GM12891 (cell line): ENCODE data around the gene HADH.

ENCODE experiments used
- PAX5 ChIP-seq: IDR thresholded peaks from 2 replicates; pipeline ENCODE4 v1.6.1; 2011; ENCODE audit warnings: low read length, moderate library complexity, mild to moderate bottlenecking; ENCODE audit not compliant: insufficient read depth, severe bottlenecking
- POLR2A ChIP-seq: IDR thresholded peaks from 2 replicates; pipeline ENCODE4 v1.6.1; 2011; ENCODE audit warnings: low read depth, low read length, control low read depth
- POLR2AphosphoS5 ChIP-seq: IDR thresholded peaks from 2 replicates; pipeline ENCODE4 v1.6.1; 2011; ENCODE audit warnings: low read depth, low read length, control low read depth
- POU2F2 ChIP-seq: IDR thresholded peaks from 2 replicates; pipeline ENCODE4 v1.6.1; 2011; ENCODE audit warnings: low read depth, mild to moderate bottlenecking, control low read depth, low read length, moderate library complexity
- SPI1 ChIP-seq: IDR thresholded peaks from 2 replicates; pipeline ENCODE4 v1.6.1; 2011; ENCODE audit warnings: low read depth, low read length, control low read depth
- TAF1 ChIP-seq: IDR thresholded peaks from 2 replicates; pipeline ENCODE4 v1.6.1; 2011; ENCODE audit warnings: low read depth, low read length, control low read depth

DNA sequence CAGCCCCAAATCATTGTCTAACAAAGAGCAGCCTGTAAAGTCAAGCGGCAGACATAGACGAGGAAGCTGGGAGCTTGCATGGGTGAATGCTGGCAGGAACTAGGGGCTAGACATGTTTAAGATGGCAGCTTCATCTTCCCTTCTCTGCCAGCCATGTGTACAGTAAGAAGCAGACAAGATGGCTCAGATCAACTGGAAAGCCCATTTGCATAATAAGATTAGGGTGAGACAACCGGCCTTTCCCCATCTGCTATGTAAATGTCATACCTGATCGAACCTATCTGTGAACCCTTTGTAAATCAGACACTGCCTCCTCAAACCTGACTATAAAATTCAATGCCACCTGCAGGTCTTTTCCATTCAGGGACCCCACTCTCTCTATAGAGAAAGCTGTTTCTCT lies 22.8 kb upstream of the HADH start:
- TF ChIP-seq TAF1 = no peak
- no peak for TF ChIP-seq POLR2A
- TF ChIP-seq POLR2AphosphoS5 = no peak
- no peak for TF ChIP-seq POU2F2
- no peak for TF ChIP-seq SPI1
- no peak for TF ChIP-seq PAX5
